Measurements from ENCODE around the gene TIAM1.
A peak's percentile ranks its signal among the peaks of the same experiment; 100 is the strongest.

TIAM1 gene

DNA sequence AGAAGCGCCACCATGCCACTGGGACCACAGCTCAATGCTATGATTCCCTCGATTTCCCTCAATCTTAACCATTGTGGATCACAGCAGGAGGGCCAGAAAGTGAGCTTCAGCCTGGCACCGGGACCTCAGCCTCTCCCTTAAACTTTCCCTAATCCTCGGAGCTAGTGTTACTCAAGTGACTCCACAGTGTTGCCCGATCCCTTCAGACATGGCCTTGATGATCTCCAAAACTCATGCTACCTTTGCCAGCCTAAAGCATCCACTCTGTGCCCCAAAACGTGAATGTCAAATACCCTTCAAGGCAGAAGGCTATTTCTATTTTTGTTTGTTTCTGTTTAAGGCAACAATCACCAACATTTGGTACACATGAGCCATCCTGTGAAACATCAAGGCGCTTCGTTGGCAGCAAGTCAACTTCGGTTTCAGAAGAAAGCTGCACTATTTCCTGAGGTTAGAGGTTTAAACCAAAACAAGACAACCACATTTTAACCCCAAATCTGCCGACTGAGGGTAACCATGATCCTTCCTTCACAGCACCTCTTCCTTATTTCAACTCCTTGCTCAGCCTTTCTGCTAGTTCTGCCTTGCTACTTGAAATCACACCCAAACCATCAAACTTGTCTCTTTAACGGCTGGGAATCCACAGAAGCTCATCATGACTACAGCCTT is 211.4 kb downstream of the TIAM1 start:
- peak; percentile 85 for DNase-seq

DNA sequence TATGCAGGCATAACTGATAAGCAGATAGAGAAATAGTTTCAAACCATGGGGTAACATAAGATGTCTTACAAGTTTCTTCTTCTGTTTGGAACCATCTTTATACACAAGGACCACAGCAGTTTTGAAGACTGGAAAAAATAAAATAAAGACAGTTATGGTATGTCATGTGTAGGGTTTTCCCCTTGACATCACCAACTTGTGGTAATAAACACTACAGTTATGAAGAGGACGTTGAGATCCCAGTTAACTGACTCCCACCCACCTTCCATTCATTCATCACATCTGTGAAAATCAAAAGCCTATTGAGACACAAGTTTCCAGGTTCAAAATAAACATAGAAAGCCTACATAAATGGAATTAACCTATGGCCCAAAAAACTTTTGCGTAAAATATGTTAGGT is 213.2 kb downstream of the TIAM1 start:
- DNase-seq, result no peak

DNA sequence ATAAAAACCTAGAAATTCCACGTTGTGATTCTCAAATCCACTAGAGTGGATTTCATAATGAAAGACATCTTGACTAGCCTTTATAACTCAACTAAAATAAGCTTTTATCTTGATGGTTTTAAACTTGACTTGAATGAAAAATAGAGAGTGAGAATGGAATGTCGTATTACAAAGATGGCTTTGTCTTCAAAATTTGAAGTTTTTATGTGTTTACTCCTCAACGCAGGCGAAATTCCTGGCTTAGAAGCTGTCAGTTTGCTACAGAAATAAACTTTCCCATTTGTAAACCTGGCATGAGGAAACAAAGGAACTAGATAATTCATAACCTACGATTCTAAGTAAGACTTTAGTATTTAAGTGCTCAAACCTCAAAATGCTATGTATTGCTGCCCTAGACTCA is 215.8 kb downstream of the TIAM1 start:
- DNase-seq, result no peak

DNA sequence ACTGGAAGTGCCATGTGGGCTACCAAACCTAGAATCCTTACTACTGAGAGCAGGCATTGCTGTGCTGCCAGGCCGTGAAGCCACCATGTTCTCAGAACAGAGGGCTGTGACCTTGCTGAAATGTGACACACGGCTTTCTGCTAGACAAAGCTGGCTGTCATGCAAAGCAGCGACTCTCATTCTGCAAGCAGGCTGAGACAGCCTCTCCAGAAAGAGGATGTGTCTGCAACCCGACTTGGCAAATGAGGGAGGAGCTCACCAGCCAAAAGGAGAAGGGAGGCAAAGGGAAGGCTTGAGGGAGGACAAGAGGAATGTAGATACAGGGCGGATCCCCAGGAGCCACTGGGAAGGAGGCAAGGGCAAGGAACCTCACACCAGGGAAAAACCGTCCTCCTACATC is 220.1 kb downstream of the TIAM1 start:
- DNase-seq, result no peak

DNA sequence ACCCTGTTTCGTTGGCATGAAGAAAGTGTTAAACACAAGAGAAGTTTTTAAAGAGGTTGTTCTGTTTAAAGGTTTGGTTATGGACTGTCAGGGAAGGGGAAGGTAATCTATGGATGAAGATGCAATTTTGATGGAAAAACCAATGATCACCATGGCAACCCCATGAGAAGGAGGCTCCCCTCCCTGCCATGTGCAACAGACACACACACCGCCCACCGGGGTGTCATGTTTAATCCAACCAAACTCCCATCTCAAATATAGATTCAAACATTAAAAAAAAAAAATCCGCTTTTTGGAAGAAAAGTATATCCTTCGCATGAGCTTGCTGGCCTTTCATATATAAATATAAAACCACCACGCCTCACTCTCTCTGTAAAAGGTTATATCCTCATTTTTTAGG is 224.9 kb downstream of the TIAM1 start:
- no peak for DNase-seq

DNA sequence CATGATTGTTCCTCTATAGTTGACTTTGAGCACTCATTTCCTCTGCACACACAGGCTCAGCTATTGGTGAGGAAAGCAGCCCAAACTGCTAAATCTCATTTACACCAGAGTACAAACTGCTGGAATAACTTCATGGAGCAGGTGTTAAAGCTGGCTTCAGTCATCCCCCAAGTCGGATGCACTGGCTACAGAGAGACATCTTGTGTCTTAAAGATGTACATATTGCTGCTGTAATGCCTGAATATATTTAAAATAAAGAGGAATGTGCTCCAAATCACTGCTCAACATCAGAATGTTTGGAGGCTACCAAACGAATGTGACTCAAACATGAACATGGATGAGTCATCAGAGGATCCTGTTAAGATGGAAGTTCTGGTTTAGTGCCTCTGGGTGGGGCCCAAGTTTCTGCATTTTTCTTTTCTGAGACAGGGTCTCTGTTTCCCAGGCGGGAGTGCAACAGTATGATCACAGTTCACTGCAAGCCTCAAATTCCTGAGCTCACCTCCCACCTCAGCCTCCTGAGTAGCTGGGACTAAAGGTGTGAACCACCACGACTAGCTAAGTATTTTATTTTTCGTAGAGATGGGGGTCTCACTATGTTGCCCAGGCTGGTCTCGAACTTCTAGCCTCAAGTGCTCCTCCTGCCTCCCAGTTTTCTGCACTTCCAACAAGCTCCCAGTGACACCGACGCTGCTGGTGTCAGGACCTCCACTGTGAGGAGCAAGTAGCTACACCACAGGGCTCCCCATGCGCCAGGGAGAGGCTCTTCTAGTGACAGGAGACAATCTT is 226.7 kb downstream of the TIAM1 start:
- DNase-seq, result peak; percentile 36

DNA sequence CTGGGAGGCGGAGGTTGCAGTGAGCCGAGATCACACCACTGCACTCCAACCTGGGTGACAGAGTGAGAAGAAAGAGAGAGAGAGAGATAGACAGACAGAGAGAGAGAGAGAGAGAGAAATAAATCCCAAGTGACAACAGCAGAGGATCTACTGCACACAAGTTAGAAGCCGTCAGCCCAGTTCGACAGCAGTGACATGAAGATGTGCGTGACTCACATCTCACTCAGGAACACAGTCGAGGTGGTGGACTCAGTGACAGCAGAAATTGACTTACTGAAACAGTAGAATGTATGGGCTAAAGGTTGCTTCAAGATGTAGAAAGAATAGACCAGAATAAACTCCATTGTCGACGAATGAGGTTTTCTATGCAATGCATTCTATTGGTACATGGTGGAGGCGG is 228.8 kb downstream of the TIAM1 start:
- no peak for DNase-seq

DNA sequence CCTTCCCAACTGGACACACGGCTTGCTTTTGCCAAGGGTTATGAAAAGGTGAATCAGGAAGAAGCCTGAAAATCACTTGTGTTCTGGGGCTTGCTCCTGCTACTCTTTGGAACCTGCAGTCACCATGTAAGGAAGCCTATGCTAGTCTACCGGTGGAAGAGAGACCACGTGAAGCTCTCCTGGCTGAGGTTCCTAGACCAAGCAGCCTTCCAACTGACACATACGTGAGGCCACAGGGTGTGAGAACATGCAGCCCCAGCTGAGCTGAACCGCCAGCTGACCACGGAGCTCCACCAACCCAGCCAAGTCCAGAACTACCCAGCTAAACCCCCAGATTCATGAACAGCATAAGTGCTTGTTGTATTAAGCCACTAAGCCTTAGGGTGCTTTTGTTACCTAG is 233.0 kb downstream of the TIAM1 start:
- no peak for DNase-seq

DNA sequence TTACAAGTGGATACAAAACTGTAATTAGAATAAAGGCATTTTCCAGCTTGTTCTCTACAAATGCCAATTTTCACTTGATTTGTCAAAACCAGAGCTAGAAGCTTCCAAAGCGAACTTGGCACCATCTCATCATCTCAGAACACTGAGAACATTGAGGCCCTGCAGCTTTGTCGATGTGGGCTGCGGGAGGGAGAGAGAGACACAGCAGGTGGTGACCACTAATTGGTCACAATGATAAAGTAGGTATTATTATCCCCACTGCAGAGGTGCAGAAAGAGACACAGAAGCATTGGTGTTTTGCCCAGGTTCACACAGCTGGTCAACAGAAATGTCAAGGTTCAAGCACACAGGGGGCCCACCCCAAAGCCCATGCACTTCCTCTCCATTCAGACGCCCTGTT is 233.6 kb downstream of the TIAM1 start:
- DNase-seq, result no peak

DNA sequence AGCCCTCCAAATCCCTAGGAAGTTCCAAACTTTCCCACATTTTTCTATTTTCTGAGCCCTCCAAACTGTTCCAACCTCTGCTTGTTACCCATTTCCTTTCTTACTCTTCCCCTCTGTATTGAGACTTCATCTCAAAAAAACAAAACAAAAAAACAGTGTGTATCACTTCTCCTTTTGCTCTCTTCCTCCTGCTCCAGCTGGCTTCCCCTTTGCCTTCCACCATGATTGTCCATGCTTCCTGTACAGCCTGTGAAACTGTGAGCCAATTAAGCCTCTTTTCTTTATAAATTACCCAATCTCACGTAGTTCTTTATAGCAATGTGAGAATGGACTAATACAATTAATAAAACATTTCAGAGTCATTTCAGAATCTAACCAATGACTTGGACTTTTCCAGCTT is 236.2 kb downstream of the TIAM1 start:
- no peak for DNase-seq

DNA sequence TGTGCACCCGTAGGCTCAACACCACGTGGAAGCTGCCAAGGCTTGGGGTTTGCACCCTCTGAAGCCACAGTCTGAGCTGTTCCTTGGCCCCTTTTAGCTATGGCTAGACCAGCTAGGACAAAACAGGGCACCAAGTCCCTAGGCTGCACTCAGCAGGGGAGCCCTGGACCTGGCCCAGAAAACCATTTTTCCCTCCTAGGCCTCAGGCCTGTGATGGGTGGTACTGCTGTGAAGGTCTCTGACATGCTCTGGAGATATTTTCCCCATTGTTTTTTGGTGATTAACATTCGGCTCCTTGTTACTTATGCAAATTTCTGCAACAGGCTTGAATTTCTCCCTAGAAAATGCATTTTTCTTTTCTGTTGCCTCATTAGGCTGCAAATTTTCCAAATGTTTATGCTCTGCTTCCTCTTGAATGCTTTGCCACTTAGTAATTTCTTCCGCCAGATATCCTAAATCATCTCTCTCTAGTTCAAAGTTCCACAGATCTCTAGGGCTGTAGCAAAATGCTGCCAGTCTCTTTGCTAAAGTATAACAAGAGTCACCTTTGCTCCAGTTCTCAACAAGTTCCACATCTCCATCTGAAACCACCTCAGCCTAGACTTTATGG is 236.8 kb downstream of the TIAM1 start:
- no peak for DNase-seq

DNA sequence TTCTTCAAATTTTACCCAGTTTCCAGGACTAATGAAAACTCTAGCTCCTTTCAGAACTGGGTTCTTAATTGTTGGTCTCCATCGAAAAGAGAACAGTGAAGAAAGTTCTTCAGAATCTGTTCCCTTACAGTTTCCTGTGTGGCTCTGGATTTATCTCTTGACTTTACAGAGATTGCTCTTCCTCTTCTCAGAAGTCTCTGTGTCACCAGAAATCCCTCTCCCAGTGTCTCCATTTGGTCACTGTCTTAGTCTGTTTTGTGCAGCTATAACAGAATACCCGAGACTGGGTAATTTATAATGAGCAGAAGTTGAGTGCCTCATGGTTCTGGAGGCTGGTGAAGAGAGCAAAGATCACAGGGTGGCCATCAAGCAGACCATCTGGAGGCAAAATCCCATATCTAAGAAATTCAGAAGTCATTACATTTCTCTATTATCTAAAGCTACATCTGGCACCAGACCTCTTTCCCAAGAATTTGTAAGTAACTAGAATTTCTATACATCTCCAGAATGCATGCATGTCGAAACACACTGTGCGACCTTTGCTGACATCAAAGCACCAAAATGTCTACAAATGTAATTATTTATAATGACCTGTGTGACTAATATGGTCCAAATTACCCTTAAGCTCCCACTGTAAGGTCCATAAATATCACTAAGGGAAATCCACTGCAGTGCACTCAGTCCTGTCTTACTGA is 240.3 kb downstream of the TIAM1 start:
- DNase-seq, result no peak

DNA sequence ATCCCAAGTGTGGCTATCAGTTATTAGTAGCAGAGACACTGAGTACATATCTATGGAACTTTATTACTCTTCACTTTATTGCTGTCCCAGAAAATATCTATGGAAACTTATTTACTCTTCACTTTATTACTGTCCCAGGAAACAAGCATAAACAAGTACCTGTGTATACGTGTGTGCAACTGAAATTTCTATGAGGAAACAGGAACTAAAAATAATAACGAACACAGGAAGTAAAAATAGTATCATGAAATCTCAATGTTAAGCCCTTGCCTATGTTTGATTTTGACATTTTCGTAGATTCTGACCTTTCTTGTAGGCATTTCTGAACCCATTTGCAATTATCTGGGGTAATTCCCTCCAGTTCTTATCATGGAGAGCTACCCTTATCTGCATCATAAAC is 240.9 kb downstream of the TIAM1 start:
- no peak for DNase-seq

DNA sequence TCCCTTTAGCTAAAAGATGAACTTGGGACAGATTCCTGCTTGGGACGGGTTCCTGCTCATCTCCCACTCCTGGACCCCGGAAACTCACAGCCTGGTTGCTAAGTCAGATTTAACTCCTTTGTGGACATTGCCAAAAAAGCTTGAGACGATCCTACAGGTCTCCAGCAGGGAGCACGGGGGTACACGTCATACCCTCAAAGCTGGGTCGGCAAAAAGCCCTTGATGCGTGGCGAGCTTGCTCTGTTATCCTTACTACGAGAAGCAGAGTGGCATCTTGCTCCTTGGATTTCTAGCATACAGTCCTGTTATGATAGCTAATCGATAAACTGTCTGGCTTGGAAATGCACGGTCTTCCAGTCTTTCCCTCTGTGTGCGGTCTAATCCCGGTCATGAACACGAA is 244.9 kb downstream of the TIAM1 start:
- DNase-seq, result no peak

DNA sequence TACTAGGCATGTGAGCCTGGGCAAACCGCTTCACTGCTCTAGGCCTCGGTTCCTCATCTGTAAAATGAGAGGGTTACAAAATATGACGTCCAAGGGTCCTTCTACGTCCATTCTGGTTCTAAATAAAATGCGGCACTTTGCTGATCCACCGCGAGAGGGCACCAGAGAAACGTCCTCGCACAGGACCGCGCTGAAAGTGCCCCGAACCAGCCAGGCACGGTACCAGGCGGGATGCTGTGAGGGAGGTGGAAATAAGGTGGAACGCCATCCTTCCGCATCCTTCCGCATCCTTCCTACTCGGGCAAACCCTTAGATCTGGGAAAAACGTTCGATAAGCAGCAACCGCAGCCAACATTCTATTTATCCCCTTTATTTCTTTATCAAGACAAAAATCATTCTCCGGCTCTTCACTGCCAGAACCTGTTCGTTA is 245.5 kb downstream of the TIAM1 start:
- DNase-seq, result peak; percentile 83

DNA sequence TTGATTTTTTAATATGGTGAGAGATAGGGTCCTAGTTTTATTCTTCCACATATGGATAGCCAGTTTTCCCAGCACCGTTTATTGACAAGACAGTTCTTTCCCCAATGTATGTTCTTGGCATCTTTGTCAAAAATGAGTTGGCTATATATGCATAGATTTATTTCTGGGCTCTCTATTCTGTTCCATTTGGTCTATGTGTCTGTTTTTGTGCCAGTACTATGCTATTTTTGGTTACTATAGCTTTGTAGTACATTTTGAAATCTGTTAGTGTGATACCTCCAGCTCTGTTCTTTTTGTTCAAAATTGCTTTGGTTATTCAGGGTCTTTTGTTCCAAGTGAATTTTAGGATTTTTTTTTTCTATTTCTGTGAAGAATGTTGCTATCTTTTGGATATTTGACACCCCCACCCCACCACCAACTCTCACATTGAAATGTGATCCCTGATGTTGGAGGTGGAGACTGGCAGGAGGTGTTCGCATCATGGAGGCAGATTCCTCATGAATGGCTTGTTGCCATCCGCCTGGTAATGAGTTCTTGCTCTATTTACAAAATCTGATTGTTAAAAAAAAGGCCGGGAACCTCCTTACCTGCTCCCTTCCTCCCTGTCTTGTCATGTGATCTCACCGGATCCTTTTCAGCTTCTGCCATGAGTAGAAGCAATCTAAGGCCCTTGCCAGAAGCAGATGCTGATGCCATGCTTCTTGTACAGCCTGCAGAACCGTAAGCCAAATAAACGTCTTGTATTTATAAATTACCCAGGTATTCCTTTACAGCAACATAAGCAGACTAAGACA is 251.0 kb downstream of the TIAM1 start:
- no peak for DNase-seq

DNA sequence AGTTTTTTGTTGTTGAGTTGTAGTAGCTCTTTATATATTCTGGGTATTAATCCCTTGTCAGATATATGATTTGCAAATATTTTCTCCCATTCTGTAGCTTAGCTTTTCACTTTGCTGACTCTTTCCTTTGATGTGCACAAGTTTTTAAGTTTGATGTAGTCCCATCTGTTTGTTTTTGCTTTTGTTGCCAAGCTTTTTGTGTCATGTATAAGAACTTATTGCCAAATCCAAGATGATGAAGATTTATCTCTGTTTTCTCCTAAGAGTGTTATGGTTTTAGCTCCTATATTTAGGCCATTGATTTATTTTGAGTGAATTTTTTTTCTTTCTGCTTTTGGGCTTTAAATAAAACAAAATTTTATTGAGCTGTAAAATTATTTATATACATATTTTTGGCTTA is 253.7 kb downstream of the TIAM1 start:
- DNase-seq, result no peak

DNA sequence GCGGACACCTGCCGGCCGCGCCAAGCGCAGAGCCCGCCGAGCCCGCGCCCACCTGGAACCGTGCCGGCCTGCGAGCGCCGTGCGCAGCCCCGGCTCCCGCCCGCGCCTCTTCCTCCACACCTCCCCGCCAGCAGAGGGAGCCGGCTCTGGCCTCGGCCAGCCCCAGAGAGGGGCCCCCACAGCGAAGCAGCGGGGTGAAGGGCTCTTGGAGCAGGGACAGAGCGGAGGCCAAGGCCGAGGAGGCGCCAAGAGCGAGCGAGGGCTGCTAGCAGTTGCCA is 255.6 kb downstream of the TIAM1 start:
- DNase-seq, result peak; percentile 6

DNA sequence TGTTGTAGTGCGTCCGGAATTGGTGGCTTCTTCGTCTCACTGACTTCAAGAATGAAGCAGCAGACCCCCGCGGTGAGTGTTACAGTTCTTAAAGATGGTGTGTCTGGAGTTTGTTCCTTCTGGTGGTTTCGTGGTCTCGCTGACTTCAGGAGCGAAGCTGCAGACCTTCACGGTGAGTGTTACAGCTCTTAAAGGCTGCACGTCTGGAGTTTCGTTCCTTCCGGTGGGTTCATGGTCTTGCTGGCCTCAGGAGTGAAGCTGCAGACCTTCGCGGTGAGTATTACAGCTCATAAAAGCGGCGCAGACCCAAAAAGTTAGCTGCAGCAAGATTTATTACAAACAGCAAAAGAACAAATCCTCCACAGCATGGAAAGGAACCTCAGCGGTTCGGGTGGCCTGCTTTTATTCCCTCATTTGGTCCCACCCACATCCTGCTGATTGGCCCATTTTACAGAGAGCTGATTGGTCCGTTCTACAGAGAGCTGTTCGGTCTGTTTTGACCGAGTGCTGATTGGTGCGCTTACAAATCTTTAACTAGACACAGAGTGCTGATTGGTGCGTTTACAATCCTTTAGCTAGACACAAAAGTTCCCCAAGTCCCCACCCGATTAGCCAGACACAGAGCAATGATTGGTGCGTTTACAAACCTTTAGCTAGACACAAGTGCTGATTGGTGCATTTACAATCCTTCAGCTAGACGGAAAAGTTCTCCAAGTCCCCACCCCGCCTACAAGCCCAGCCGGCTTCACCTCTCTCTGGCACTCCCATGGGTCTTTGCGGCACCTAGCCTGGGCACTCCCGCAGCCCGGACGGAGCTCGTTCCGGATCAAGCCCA is 256.2 kb downstream of the TIAM1 start:
- no peak for DNase-seq

DNA sequence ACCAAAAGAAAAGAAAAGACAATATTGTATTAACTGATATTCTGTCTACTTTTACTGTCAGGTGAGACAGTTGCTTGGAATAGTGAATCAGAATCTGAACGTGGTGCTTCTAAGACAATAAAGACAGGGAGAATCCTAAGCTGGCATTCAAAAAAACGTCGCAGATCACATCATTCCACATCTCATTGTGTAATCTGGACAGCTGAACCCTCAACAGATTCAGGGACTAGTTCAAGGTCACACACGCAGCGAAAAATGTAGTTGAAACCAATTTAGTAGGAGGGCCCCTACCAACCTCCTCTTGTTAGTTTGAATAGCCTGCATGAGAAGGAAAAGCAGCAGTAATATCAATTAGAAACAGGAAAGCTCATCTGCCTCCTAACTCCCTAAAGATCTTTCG is 259.4 kb downstream of the TIAM1 start:
- DNase-seq, result no peak

DNA sequence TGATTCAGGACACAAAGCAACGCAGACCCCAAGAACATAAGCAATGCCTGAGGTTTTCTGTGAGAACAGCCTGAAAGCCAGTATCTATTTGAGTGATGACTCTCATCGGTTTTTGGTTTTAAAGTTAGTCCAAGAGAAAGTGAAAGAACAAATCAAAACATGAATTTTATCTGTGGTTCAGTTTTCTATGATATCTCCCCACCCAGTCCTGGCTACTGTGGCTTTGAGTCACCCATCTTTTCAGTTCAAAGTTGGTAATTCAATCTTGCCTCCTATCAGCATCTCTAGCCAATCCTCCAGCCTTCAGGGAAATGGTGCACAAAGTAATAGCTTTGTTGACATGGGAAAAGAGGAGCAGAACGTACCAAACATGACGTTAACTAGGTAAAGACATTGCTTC is 265.3 kb downstream of the TIAM1 start:
- no peak for DNase-seq

DNA sequence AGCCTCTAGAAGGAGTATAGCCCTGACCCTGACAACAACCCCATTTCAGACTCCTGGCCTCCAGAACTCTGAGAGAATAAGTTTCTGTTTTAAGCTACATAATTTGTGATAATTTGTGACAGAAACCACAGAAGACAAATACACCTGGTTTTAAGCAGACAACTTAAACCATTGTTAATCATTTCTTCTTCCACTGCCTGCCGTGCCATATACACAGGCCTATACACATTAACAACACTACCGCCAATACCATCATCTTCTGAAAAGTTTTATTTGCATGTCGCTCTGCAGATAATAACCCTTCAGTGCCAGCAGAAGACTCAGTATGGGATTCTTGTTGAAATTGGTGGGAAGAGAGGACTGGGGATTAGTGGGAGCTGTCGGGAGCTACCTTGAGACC is 265.8 kb downstream of the TIAM1 start:
- no peak for DNase-seq

Measured in CD4-positive, alpha-beta T cell treated with Interleukin-6 for 4 hours (primary cell).